K562 (cell line): Measurements from ENCODE around the gene LIMK1. TPM values are rescaled to one million over a fixed set of nuclear protein-coding genes. Genes with fewer than 3 reads are reported as not detected.

Experiments
- ETV5 ChIP-seq: sonication (generic); formaldehyde crosslinking; IDR thresholded peaks from 2 replicates; pipeline ENCODE4 v1.4.0; 2020; ENCODE audit warnings: low read depth, mild to moderate bottlenecking, missing genetic modification reagents
- FIP1L1 ChIP-seq: fragments of 200-400 bp; formaldehyde crosslinking; IDR thresholded peaks from 2 replicates; pipeline ENCODE4 v1.6.1; 2018; ENCODE audit warnings: mild to moderate bottlenecking, low read depth, low read length; ENCODE audit not compliant: poor library complexity, severe bottlenecking
- FOS ChIP-seq: IDR thresholded peaks from 3 replicates; pipeline ENCODE4 v1.6.1; 2011; ENCODE audit not compliant: insufficient read length; ENCODE audit errors: extremely low read depth
- PHF8 ChIP-seq: fragments of 200-600 bp; sonication (generic); IDR thresholded peaks from 2 replicates; pipeline ENCODE4 v1.6.1; 2012; ENCODE audit warnings: mixed run types, mild to moderate bottlenecking, inconsistent platforms, low read length, moderate library complexity, borderline replicate concordance
- PRPF4 ChIP-seq: fragments of 200-400 bp; formaldehyde crosslinking; IDR thresholded peaks from one replicate; pipeline ENCODE4 v1.6.1; 2017; ENCODE audit warnings: low read length, low read depth, mild to moderate bottlenecking; ENCODE audit not compliant: insufficient read depth, poor library complexity, severe bottlenecking
- RBFOX2 ChIP-seq: fragments of 200-400 bp; formaldehyde crosslinking; IDR thresholded peaks from 2 replicates; pipeline ENCODE4 v1.6.1; 2017; ENCODE audit warnings: low read depth, mild to moderate bottlenecking, low read length, moderate library complexity
- RFX1 ChIP-seq: fragments of 450-650 bp; IDR thresholded peaks from 2 replicates; pipeline ENCODE4 v1.6.1; 2016; ENCODE audit warnings: mild to moderate bottlenecking, moderate library complexity
- SMARCC2 ChIP-seq: fragments of 450-650 bp; IDR thresholded peaks from 2 replicates; pipeline ENCODE4 v1.6.1; 2017; ENCODE audit warnings: antibody characterized with exemption, moderate library complexity, mild to moderate bottlenecking, low read depth
- SNRNP70 ChIP-seq: fragments of 200-400 bp; formaldehyde crosslinking; optimal IDR thresholded peaks from 2 replicates; pipeline ENCODE3; 2017; ENCODE audit warnings: low read depth, low read length
- SPI1 ChIP-seq: IDR thresholded peaks from 2 replicates; pipeline ENCODE4 v1.6.1; 2011; ENCODE audit warnings: low read depth, low read length, control low read depth, borderline replicate concordance
- SRSF1 ChIP-seq: fragments of 200-400 bp; formaldehyde crosslinking; IDR thresholded peaks from 2 replicates; pipeline ENCODE4 v1.6.1; 2017; ENCODE audit warnings: mild to moderate bottlenecking, low read depth, low read length, moderate library complexity
- ZNF174 ChIP-seq: fragments of 250-450 bp; sonication (Bioruptor Pico); IDR thresholded peaks from 2 replicates; pipeline ENCODE4 v1.4.0; 2020; ENCODE audit warnings: mild to moderate bottlenecking
- polyA plus RNA-seq, 8 experiments: library from polyadenylated mRNA; depleted of rRNA in 4 of 8; stranded (reverse) in 5 of 8; unstranded in 3 of 8; fragments of >200 nt; fragmentation: Nextera tagmentation in 2 of 8; fragmentation: Illumina TruSeq in 1 of 8; extraction: Ambion mirVana in 2 of 8; extraction: Trizol in 1 of 8; gene quantifications; 2 replicates each; pipeline versions ENCODE4 v1.2.1 to v1.2.3, GENCODE V29; 2011 to 2014; ENCODE audit warnings: inconsistent platforms in 1 of 8, missing spikeins in 1 of 8
- total RNA-seq, 7 experiments: library from RNA; depleted of rRNA in 6 of 7; stranded (reverse); fragments of >200 nt in 6 of 7; fragmentation: Illumina TruSeq in 2 of 7; extraction: Trizol in 2 of 7; gene quantifications; 2 replicates each; pipeline versions ENCODE4 v1.2.1 to v1.2.3, GENCODE V29; 2011 to 2021; ENCODE audit warnings: low replicate concordance in 1 of 7
- TF ChIP-seq, protein P1 (sequence below), 3 experiments: fragments of 200-800 bp in 1 of 3; sonication (Bioruptor generic) in 1 of 3; sonication (generic) in 1 of 3; formaldehyde crosslinking in 1 of 3; IDR thresholded peaks; 2 replicates each; pipeline versions ENCODE4 v1.6.1 to v1.8.0; 2016 to 2022; ENCODE audit warnings: mild to moderate bottlenecking in 2 of 3, missing compliant biosample characterization in 2 of 3, missing genetic modification characterization in 2 of 3, missing genetic modification reagents in 1 of 3
- TF ChIP-seq, protein P2 (sequence below), 2 experiments: IDR thresholded peaks; 2 replicates each; pipeline ENCODE4 v1.6.1; 2012; ENCODE audit warnings: improper control_type of control experiment in 2 of 2, low read depth in 2 of 2, low read length in 2 of 2, borderline replicate concordance in 1 of 2

Gene LIMK1
- total and polyA plus RNA-seq, 9 of the 15 experiments (the other 6 are each of a cell fraction or from before 2014, with no cell fraction given), result 0.14 to 30.0 (median 15.9) TPM

DNA sequence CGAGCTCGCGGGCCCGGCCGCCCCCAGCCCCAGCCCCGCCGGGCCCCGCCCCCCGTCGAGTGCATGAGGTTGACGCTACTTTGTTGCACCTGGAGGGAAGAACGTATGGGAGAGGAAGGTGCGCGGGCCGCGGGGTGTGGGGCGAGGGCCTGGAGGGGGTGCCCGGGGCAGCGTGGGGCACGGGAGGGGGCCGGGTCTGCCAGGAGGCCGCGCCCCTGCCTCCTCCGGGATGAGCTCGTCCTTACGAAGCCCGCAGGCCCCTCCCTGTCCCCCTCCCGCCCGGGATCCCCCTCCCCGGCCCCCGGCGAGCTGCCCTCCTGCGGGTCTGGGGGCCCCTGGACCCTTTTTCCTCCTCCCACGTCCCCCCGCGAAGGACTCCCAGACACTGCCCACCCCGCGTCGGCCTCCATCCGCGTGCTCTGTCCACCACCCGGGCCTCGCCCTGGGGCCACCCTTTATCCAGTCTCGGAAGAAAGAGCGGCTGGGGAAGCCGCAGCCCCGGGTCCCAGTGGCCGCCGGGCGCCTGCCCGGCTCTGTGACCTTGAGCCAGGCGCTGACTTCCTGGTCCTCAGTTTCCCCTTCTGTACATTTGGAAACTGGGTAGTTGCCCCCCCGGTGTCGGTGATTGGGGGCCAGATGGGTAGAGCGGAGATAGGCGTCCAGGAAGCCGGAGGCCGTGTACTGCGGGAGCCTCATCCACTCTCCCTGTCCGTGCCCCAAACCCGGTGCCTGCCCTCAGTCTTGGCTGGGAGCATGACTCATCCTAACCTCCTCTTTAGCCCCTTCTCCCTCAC, 521 bp downstream of the LIMK1 start (continued):
- TF ChIP-seq, protein P1, sequence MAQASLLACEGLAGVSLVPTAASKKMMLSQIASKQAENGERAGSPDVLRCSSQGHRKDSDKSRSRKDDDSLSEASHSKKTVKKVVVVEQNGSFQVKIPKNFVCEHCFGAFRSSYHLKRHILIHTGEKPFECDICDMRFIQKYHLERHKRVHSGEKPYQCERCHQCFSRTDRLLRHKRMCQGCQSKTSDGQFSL (CRISPR knock-in tag; IDR thresholded peaks at IDR 0.05), result 0 out of 2 replicates have a peak, but pooled peaks have one; percentile 56
- TF ChIP-seq, protein P1 (tag; IDR thresholded peaks at IDR 0.05), result no peak
- TF ChIP-seq ZNF174 (no peak), PRPF4 (no peak), ETV5 (0 out of 2 replicates have a peak, but pooled peaks have one; percentile 36), RFX1 (no peak), SRSF1 (no peak), FIP1L1 (peak; percentile 28), RBFOX2 (peak; percentile 68), PHF8 (peak; percentile 44; the same call in 1 of the 2 replicates), FOS (peak; percentile 20), SPI1 (no peak), SNRNP70 (no peak), SMARCC2 (0 out of 2 replicates have a peak, but pooled peaks have one; percentile 41)
- TF ChIP-seq, protein P2, sequence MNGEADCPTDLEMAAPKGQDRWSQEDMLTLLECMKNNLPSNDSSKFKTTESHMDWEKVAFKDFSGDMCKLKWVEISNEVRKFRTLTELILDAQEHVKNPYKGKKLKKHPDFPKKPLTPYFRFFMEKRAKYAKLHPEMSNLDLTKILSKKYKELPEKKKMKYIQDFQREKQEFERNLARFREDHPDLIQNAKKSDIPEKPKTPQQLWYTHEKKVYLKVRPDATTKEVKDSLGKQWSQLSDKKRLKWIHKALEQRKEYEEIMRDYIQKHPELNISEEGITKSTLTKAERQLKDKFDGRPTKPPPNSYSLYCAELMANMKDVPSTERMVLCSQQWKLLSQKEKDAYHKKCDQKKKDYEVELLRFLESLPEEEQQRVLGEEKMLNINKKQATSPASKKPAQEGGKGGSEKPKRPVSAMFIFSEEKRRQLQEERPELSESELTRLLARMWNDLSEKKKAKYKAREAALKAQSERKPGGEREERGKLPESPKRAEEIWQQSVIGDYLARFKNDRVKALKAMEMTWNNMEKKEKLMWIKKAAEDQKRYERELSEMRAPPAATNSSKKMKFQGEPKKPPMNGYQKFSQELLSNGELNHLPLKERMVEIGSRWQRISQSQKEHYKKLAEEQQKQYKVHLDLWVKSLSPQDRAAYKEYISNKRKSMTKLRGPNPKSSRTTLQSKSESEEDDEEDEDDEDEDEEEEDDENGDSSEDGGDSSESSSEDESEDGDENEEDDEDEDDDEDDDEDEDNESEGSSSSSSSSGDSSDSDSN (IDR thresholded peaks at IDR 0.05; ENCODE audit: borderline replicate concordance in 1 of 2, low read depth in 2 of 2, low read length in 2 of 2), result no peak
- TF ChIP-seq, all 486 proteins: peak for 48
